Omental fat pad (tissue), 4 donors: ENCODE measurements around the gene TNIP1. TPM values are rescaled to one million over a fixed set of nuclear protein-coding genes. Genes with fewer than 3 reads are reported as not detected.

ENCODE experiments used
- ATAC-seq: fragments of 150-250 bp; one replicate; pipeline ENCODE4 v1.9.1; 2016; ENCODE audit warnings: mild to moderate bottlenecking, moderate library complexity; ENCODE audit not compliant: low FRiP score
- DNase-seq: peaks from one replicate; pipeline ENCODE4 v3.0.0-alpha.2; 2019; ENCODE audit warnings: low spot score
- CTCF ChIP-seq, 3 donors: fragments of 450-650 bp; IDR thresholded peaks; one replicate each; pipeline ENCODE4 v1.5.1; 2016 to 2017; ENCODE audit warnings: antibody characterized with exemption in 3 of 3, mild to moderate bottlenecking in 3 of 3, moderate library complexity in 2 of 3
- total RNA-seq, 4 donors: library from RNA; depleted of rRNA; stranded (reverse); fragments of >200 nt; gene quantifications; one replicate each; pipeline ENCODE4 v1.1.0, GENCODE V29; 2016

The TNIP1 gene
- total RNA-seq, 4 donors from 2014 or later: 96.7 to 189 (median 149) TPM

GRCh38 chr5:151066920-151067319, 13.9 kb downstream of the TNIP1 start:
- no peak for ATAC-seq
- no peak for TF ChIP-seq CTCF (IDR thresholded peaks at IDR 0.05)
- no peak for DNase-seq

GRCh38 chr5:151065609-151066008, 15.2 kb downstream of the TNIP1 start:
- ATAC-seq: no peak
- TF ChIP-seq CTCF (IDR thresholded peaks at IDR 0.05): no peak
- DNase-seq: no peak

- ATAC-seq: no peak
- TF ChIP-seq CTCF (IDR thresholded peaks at IDR 0.05): no peak
- no peak for DNase-seq
These were observed 15.8 kb downstream of the TNIP1 start for GRCh38 chr5:151064916-151065499.

- DNase-seq (no peak), ATAC-seq (peak; percentile 38)
- no peak for TF ChIP-seq CTCF (IDR thresholded peaks at IDR 0.05)
These were observed 17.5 kb downstream of the TNIP1 start for GRCh38 chr5:151063142-151063989.

- DNase-seq: no peak
- TF ChIP-seq CTCF (IDR thresholded peaks at IDR 0.05): no peak
- ATAC-seq: no peak
These were observed 18.3 kb downstream of the TNIP1 start for GRCh38 chr5:151062405-151063141.

GRCh38 chr5:151060742-151061141, 20.1 kb downstream of the TNIP1 start:
- TF ChIP-seq CTCF (IDR thresholded peaks at IDR 0.05): no peak
- ATAC-seq: no peak
- DNase-seq: no peak
